Epithelial cell of proximal tubule (primary cell): Measurements from ENCODE around the gene HPD. TPM values are rescaled to one million over a fixed set of nuclear protein-coding genes. Genes with fewer than 3 reads are reported as not detected.
"Not testable (repeated sequence)": the region's sequence is repeated elsewhere in the genome, so short reads cannot be mapped to it uniquely, and the experiment has no call there.

Experiments
- DNase-seq: peaks from one replicate; pipeline ENCODE4 v3.0.0-alpha.2; 2011; ENCODE audit warnings: low read depth
- H3K4me3 ChIP-seq: 2 replicates; pipeline ENCODE4 v1.5.1; 2011; ENCODE audit warnings: low read depth, mild to moderate bottlenecking, low read length
- total RNA-seq: library from RNA; depleted of rRNA; stranded (reverse); fragments of >200 nt; gene quantifications from 2 replicates; pipeline ENCODE4 v1.2.3, GENCODE V29; 2015
- TF ChIP-seq, protein P1 (sequence below): conservative IDR thresholded peaks from 2 replicates; pipeline ENCODE4 v1.5.1; 2012; ENCODE audit warnings: low read depth, mild to moderate bottlenecking, low read length

HPD gene
- total RNA-seq, 1 donor from 2014 or later, result 0.12 TPM

DNA sequence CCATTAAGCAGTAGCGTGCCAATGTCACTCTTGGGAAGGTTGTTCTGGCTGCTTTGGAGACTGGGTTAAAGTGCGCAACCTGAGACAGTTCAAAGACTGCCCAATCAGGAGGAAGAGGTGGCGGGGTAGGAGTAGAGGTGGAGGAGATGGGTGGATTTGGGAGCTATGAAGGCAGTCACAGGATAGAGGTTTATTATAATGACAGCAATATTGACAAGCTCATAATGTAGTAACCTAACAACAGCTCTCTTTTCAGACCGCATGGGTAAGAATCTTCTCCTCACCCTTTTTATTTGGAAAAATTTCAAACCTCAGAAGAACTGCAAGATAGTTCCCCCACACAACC, 24.6 kb upstream of the HPD start:
- no peak overlapping the region for H3K4me3 ChIP-seq
- TF ChIP-seq, protein P1, sequence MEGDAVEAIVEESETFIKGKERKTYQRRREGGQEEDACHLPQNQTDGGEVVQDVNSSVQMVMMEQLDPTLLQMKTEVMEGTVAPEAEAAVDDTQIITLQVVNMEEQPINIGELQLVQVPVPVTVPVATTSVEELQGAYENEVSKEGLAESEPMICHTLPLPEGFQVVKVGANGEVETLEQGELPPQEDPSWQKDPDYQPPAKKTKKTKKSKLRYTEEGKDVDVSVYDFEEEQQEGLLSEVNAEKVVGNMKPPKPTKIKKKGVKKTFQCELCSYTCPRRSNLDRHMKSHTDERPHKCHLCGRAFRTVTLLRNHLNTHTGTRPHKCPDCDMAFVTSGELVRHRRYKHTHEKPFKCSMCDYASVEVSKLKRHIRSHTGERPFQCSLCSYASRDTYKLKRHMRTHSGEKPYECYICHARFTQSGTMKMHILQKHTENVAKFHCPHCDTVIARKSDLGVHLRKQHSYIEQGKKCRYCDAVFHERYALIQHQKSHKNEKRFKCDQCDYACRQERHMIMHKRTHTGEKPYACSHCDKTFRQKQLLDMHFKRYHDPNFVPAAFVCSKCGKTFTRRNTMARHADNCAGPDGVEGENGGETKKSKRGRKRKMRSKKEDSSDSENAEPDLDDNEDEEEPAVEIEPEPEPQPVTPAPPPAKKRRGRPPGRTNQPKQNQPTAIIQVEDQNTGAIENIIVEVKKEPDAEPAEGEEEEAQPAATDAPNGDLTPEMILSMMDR, result no peak
- DNase-seq, result no peak

DNA sequence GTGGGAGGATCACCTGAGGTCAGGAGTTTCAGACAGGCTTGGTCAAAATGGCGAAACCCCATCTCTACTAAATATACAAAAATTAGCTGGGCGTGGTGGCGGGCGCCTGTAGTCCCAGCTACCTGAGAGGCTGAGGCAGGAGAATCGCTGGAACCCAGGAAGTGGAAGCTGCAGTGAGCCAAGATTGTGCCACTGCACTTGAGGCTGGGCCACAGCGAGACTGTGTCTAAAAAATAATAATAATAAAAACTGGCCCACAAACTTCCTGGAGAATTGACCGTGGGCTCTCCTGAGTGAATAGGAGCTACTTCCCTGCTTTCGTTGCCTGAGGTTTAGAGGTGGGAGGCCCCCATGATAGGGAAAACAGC, 17.4 kb upstream of the HPD start:
- H3K4me3 ChIP-seq, DNase-seq: not testable (repeated sequence)

DNA sequence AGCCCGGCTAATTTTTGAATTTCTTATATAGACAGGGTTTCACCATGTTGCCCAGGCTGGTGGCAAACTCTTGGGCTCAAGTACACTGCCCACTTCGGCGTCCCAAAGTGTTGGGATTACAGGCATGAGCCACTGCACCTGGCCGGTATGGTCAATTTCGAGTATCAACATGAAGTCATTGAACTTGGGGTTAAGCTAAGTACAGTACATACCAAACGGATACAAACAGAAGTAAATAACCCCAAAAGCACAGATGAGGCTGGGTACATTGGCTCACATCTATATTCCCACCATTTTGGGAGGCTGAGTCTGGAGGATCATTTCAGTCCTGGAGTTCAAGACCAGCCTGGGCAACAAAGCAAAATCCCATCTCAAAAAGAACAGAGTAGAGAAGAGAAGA, 16.9 kb upstream of the HPD start:
- no peak overlapping the region for H3K4me3 ChIP-seq
- DNase-seq, result no peak
- TF ChIP-seq, protein P1, result no peak

DNA sequence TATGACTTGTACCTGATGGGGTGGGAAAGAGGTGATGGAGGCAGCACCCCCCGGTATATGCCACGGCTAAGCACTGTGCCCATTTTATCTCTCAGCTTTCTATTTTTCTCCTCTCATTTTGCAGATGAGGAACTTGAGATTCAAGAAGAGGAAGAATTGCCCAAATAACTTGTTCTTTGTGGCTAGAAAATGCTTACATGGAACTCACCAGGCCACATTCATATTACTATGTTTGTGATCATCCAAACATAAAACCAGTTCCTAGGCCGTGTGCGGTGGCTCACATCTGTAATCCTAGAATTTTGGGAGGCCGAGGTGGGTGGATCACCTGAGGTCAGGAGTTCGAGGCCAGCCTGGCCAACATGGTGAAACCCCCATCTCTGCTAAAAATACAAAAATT, 15.4 kb upstream of the HPD start:
- TF ChIP-seq, protein P1, result no peak
- H3K4me3 ChIP-seq, result no peak overlapping the region
- no peak for DNase-seq

DNA sequence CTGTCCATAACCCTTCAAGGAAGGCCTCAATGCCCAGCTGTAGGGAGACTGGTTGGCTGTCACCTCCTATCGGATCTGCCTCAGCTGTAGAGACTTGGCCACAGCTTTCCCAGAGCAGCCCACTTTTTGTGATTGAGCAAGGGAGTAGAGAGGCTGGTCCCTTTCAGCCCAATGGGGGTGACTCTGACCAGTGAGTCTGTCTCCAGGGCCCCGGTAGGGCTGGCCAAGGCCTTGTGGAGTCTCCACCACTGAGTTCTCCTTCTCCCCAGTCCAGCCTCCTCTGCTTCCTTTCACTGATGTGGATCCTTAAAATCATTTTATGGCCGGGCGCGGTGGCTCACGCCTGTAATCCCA, 14.5 kb upstream of the HPD start:
- H3K4me3 ChIP-seq, result no peak overlapping the region
- DNase-seq, result no peak
- TF ChIP-seq, protein P1, result no peak

DNA sequence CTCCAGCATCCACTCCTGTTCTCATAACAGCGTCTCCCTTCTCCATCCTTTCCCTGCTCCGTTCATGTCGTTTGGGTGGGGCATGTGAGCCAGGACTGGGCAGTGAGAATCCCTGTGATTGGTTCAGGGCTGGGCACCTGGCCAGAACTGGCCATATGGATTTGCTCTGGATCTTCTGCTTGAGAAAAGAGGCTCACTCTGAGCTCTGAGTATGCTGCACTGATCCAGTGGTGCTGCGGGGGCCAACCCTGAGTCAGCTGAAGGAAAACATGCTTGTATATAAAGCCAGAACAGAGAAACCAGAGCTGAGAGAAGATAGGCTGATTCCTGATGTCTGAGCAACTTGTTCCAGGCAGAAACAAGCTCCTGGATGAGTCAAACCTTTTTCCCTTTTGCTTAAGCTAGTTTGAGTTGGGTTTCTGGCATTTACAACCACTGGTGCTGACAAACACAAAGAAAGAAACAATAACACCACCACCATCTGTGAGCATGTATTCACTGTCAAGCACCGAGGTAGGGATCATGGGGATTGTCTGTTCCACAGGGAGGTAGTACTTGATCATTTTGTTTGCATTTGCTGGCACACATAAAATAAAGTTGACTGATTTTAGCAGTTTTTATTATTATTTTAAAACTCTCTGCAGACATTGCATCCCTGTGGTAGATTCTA, 14.0 kb upstream of the HPD start:
- TF ChIP-seq, protein P1, result no peak
- H3K4me3 ChIP-seq, result no peak overlapping the region
- DNase-seq, result no peak

DNA sequence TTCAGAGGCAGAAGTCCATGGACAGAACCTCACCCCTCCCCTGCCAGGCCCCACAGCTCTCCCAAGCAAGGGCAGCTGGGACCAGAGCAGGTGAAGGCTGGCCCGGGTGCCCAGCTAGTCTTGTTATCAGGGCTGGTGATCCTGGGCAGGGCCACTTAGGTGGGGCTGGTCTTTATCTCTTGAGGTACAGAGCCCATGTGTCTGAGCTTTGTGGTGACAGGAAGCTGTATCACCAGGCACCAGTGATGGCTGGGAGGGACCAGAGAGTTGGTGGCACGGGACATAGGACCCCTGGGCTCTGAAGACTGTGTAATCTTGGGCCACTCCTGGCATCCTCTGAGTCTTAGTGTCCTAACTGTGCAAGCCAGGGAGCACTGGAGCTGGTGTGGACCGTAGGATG, 12.8 kb upstream of the HPD start:
- H3K4me3 ChIP-seq, result no peak overlapping the region
- TF ChIP-seq, protein P1, result no peak
- DNase-seq, result no peak

DNA sequence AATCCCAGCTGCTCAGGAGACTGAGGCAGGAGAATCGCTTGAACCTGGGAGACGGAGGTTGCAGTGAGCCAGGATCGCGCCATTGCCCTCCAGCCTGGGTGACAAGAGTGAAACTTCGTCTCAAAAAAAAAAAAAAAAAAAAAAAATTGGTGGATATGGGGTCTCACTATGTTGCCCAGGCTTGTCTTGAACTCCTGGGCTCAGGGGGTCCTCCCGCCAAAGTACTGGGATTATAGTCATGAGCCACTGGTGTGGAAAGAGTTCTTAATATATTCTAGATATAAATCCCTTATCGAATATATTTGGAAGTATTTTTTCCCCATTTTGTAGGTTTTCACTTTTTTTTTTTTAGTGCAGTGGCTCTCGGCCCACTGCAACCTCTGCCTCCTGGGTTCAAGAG, 10.6 kb upstream of the HPD start:
- not testable (repeated sequence) for DNase-seq, H3K4me3 ChIP-seq
